Body of pancreas (tissue), 4 donors: ENCODE measurements around the gene ZNF169. TPM values are rescaled to one million over a fixed set of nuclear protein-coding genes. Genes with fewer than 3 reads are reported as not detected.
"Not testable (repeated sequence)": the region's sequence is repeated elsewhere in the genome, so short reads cannot be mapped to it uniquely, and the experiment has no call there.

Experiments
- ATAC-seq: fragments of 150-250 bp; one replicate; pipeline ENCODE4 v1.9.1; 2016
- DNase-seq, 4 donors: peaks; one replicate each; pipeline ENCODE4 v3.0.0-alpha.2; 2019
- H3K27ac ChIP-seq, 4 donors: fragments of 200-600 bp; sonication (generic); 1 replicate in 3 of 4; 2 replicates in 1 of 4; pipeline versions ENCODE4 v1.5.1 to v1.6.1; 2016 to 2019; ENCODE audit warnings: mild to moderate bottlenecking in 1 of 4, mixed read lengths in 1 of 4, moderate library complexity in 1 of 4
- H3K27me3 ChIP-seq, 2 donors: fragments of 200-600 bp; sonication (generic); one replicate each; pipeline ENCODE4 v1.6.0; 2016; ENCODE audit warnings: mild to moderate bottlenecking in 1 of 2
- H3K36me3 ChIP-seq, 2 donors: fragments of 200-600 bp; sonication (generic); replicated peaks in 1 of 2; 2 replicates each; pipeline ENCODE4 v1.5.1; 2016; ENCODE audit warnings: low read depth in 2 of 2; ENCODE audit not compliant: insufficient read depth in 1 of 2
- H3K4me1 ChIP-seq: fragments of 200-600 bp; sonication (generic); one replicate; pipeline ENCODE4 v1.6.0; 2016
- H3K4me3 ChIP-seq, 2 donors: fragments of 200-600 bp; sonication (generic); 1 replicate in 1 of 2; 2 replicates in 1 of 2; pipeline ENCODE4 v1.5.1; 2016 to 2019
- H3K9me3 ChIP-seq, 3 donors: fragments of 200-600 bp; sonication (generic); 1 replicate in 2 of 3; 2 replicates in 1 of 3; pipeline ENCODE4 v1.5.1; 2016
- CTCF ChIP-seq, 7 experiments: fragments of 450-650 bp in 4 of 7; fragments of 200-600 bp in 3 of 7; sonication (generic) in 3 of 7; IDR thresholded peaks; one replicate each; pipeline ENCODE4 v1.5.1; 2016 to 2019; ENCODE audit warnings: antibody characterized with exemption in 7 of 7
- POLR2A ChIP-seq, 3 donors: fragments of 450-650 bp; IDR thresholded peaks; one replicate each; pipeline ENCODE4 v1.6.1; 2016; ENCODE audit warnings: antibody characterized with exemption in 3 of 3, mild to moderate bottlenecking in 2 of 3
- WGBS, 2 donors: methylation state at CpG; one replicate each; pipeline ENCODE4 v1.1.5; 2017; 5-methylcytosine and 5-hydroxymethylcytosine counted together
- intact Hi-C: fragments of 100-400 bp; cut with DNase I; formaldehyde crosslinking; loops from one replicate; pipeline ENCODE4 v1.15.1; 2023
- total RNA-seq, 2 donors: library from RNA; depleted of rRNA; stranded (reverse); fragments of >200 nt; gene quantifications; one replicate each; pipeline ENCODE4 v1.1.0, GENCODE V29; 2016

The ZNF169 gene
- total RNA-seq, 2 donors from 2014 or later: 6.6 to 7.0 TPM

- no peak overlapping the region for H3K27ac ChIP-seq
- ATAC-seq (no peak), DNase-seq (no peak)
- no peaks in the 10 kb centered on the region for H3K9me3 ChIP-seq
- intact Hi-C loops: no loop called here
- 94 to 95% methylated on average over 12 to 20 of the region's 20 CpGs for WGBS, 2 donors
- H3K27me3 ChIP-seq: no peaks in the 10 kb centered on the region
- peaks cover 15% of the 10 kb centered on the region for H3K4me1 ChIP-seq
- H3K4me3 ChIP-seq: no peak overlapping the region
- H3K36me3 ChIP-seq: no peaks in the 10 kb centered on the region
- TF ChIP-seq POLR2A (IDR thresholded peaks at IDR 0.05): no peak
- no peak for TF ChIP-seq CTCF (IDR thresholded peaks at IDR 0.05)
Observed at GRCh38 chr9:94300470-94301301, 41.6 kb downstream of the ZNF169 start.

- Histone ChIP-seq H3K4me3 (no peak overlapping the region), H3K36me3 (no peaks in the 10 kb centered on the region), H3K27ac (no peak overlapping the region), H3K9me3 (no peaks in the 10 kb centered on the region), H3K27me3 (no peaks in the 10 kb centered on the region), H3K4me1 (peaks cover 15% of the 10 kb centered on the region)
- WGBS, 2 donors: 87 to 88% methylated on average over 5 of the region's 5 CpGs
- TF ChIP-seq CTCF (IDR thresholded peaks at IDR 0.05): no peak
- TF ChIP-seq POLR2A (IDR thresholded peaks at IDR 0.05): no peak
- intact Hi-C loops: no loop called here
- no peak for ATAC-seq
- DNase-seq: no peak
Observed at GRCh38 chr9:94301583-94301982, 42.5 kb downstream of the ZNF169 start.

GRCh38 chr9:94302426-94302825 is 43.3 kb downstream of the ZNF169 start:
- Histone ChIP-seq H3K27me3 (no peaks in the 10 kb centered on the region), H3K36me3 (no peaks in the 10 kb centered on the region), H3K27ac (no peak overlapping the region), H3K9me3 (no peaks in the 10 kb centered on the region), H3K4me3 (no peak overlapping the region), H3K4me1 (peaks cover 15% of the 10 kb centered on the region)
- ATAC-seq: no peak
- WGBS, 2 donors: 92 to 96% methylated on average over 4 of the region's 4 CpGs
- TF ChIP-seq CTCF (IDR thresholded peaks at IDR 0.05): no peak
- no peak for TF ChIP-seq POLR2A (IDR thresholded peaks at IDR 0.05)
- DNase-seq: no peak
- intact Hi-C loops: no loop called here

GRCh38 chr9:94303321-94303720 is 44.2 kb downstream of the ZNF169 start:
- Histone ChIP-seq H3K9me3 (no peaks in the 10 kb centered on the region), H3K4me3 (no peak overlapping the region), H3K27me3 (no peaks in the 10 kb centered on the region), H3K36me3 (no peaks in the 10 kb centered on the region), H3K4me1 (peaks cover 8% of the 10 kb centered on the region), H3K27ac (no peak overlapping the region)
- intact Hi-C loops: no loop called here
- ATAC-seq (no peak), DNase-seq (no peak)
- TF ChIP-seq POLR2A (IDR thresholded peaks at IDR 0.05) (no peak), CTCF (IDR thresholded peaks at IDR 0.05) (no peak)

GRCh38 chr9:94315034-94315984 is 56.2 kb downstream of the ZNF169 start:
- H3K4me3 ChIP-seq, H3K4me1 ChIP-seq, ATAC-seq, intact Hi-C loops, DNase-seq, H3K36me3 ChIP-seq, H3K27me3 ChIP-seq, H3K27ac ChIP-seq, H3K9me3 ChIP-seq: not testable (repeated sequence)
- no CpG with 5 or more reads among the region's 15 CpGs for WGBS, 2 donors

GRCh38 chr9:94316236-94316635 is 57.1 kb downstream of the ZNF169 start:
- ATAC-seq, H3K9me3 ChIP-seq, intact Hi-C loops, H3K27me3 ChIP-seq, DNase-seq, H3K27ac ChIP-seq, H3K4me3 ChIP-seq, H3K36me3 ChIP-seq, H3K4me1 ChIP-seq: not testable (repeated sequence)
- WGBS, 2 donors: 64% methylated on average over 3 of the region's 5 CpGs; no CpG with 5 or more reads in 1 of the 2 donors

- H3K9me3 ChIP-seq, DNase-seq, ATAC-seq, H3K4me3 ChIP-seq, H3K4me1 ChIP-seq, H3K27me3 ChIP-seq, H3K27ac ChIP-seq, H3K36me3 ChIP-seq, intact Hi-C loops: not testable (repeated sequence)
- no CpG with 5 or more reads among the region's 10 CpGs for WGBS, 2 donors
Observed at GRCh38 chr9:94317949-94318657, 59.0 kb downstream of the ZNF169 start.
